ENCODE data around the gene UBALD2.
"Not testable (repeated sequence)": the region's sequence is repeated elsewhere in the genome, so short reads cannot be mapped to it uniquely, and the experiment has no call there.

UBALD2 gene

DNA sequence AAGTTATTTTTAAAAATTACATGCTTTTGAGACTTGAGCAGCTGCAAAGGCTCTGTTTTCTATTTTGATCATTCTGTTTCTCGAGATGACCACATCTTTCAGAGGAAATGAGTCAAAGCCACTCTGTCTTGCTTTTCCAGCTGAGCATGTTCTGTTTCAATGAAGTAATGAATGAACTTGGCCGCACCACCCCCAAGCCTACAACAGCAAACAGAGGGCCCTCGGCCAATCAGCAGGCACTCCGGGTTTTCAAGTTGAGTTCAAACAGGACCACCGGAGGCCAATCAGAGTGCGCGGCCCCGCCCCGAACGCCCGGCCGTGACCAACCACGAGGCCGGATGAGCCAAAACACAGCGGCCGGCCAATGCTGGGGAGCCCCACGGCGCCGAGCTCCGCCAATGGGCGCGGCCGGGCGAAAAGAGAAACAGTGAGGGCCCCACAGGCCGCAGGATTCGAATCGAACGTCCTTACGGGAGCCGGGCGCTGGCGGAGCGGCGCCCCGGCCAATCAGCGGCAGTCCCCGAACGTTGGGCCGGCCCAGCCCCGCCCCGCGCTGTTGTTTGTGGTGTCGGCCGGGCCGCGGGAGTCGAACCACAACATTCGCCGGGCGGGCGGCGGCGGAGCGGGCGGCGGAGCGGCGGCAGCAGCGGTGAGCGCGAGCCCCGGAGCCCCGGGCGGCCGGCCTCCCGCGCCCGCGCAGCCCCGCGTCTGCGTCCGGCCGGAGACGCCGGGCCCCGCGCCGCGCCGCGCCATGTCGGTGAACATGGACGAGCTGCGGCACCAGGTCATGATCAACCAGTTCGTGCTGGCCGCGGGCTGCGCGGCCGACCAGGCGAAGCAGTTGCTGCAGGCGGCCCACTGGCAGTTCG is at the start of gene UBALD2:
UBALD2 (plus strand) TSS at position 594 of the 869 bp plus-strand sequence; CDS start at position 752, 158 bp downstream.
- Histone ChIP-seq H3K27me3 (ENCODE audit: control insufficient read depth, insufficient read depth, low read length) (no peaks in the 10 kb centered on the region), H3K36me3 (ENCODE audit: control insufficient read depth, low read depth, low read length) (no peaks in the 10 kb centered on the region), H3K27ac (ENCODE audit: low read length) (no peak within 1 kb of the TSS), H3K4me3 (ENCODE audit: low read length) (peak within 1 kb of the TSS; percentile 74), H3K9me3 (ENCODE audit: control insufficient read depth, low read depth, low read length) (no peaks in the 10 kb centered on the region), H3K9ac (ENCODE audit: low read length) (peak within 1 kb of the TSS; percentile 81), H3K4me1 (ENCODE audit: control insufficient read depth, low read depth, low read length) (peaks cover 17% of the 10 kb centered on the region)

DNA sequence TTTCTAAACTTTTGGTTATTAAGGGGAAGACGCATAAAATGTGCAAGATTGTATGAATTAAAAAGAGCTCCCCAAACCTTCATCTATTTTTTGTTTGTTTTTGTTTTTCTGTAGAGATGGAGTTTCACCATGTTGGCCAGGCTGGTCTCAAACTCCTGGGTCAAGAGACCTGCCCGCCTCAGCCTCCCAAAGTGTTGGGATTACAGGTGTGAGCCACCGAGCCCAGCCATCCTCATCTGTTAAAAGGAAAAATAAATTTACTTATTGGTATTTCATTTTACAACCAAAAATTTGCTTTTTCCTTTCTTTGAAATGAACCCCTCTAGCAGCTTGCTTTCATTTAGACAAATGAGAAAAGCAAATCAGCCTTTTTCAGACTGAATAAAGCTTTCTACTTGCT is 48.1 kb upstream of the UBALD2 start:
- no peaks in the 10 kb centered on the region for H3K27me3 ChIP-seq (ENCODE audit: control insufficient read depth, insufficient read depth, low read length)
- H3K36me3 ChIP-seq (ENCODE audit: control insufficient read depth, low read depth, low read length): no peaks in the 10 kb centered on the region
- no peak overlapping the region for H3K27ac ChIP-seq (ENCODE audit: low read length)
- H3K9ac ChIP-seq (ENCODE audit: low read length): no peak overlapping the region
- H3K9me3 ChIP-seq (ENCODE audit: control insufficient read depth, low read depth, low read length): no peaks in the 10 kb centered on the region
- H3K4me3 ChIP-seq (ENCODE audit: low read length): no peak overlapping the region
- peaks cover 12% of the 10 kb centered on the region for H3K4me1 ChIP-seq (ENCODE audit: control insufficient read depth, low read depth, low read length)

DNA sequence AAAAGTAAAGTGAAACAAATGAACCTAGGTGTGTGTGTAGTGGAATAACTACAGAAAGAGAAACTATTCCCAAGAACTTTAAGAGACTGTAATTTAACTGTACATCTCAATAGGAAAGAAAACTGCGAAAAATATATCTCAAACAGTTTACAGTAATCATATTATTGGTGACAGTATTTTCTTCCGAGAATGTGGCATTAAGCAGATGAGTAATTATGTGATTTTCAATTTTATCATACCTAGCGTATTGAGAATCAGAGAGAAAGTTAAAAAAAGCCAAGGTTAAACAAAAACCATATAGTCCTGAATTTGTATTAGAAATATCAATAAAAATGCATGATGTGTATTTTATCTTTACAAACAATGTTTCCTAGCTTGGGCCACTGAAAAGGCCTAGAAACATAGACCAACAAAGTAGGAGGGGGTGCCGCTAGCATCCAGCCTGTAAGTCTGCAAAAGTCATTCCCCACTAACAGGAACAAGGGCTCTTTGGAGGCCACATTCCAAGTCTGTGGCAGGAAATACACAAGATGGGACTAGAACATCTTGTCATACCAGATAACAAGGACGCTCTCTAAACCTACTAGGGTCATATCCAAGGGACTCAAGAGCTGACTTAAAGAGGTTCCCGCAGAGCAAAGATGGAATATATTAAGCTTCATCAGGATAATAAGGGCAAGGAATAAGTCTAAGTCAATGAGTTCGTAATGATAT is 45.3 kb upstream of the UBALD2 start:
- Histone ChIP-seq H3K27ac (ENCODE audit: low read length) (no peak overlapping the region), H3K27me3 (ENCODE audit: control insufficient read depth, insufficient read depth, low read length) (no peaks in the 10 kb centered on the region), H3K4me3 (ENCODE audit: low read length) (no peak overlapping the region), H3K4me1 (ENCODE audit: control insufficient read depth, low read depth, low read length) (no peaks in the 10 kb centered on the region), H3K9me3 (ENCODE audit: control insufficient read depth, low read depth, low read length) (no peaks in the 10 kb centered on the region), H3K36me3 (ENCODE audit: control insufficient read depth, low read depth, low read length) (no peaks in the 10 kb centered on the region), H3K9ac (ENCODE audit: low read length) (no peak overlapping the region)

- H3K4me1 ChIP-seq (ENCODE audit: control insufficient read depth, low read depth, low read length): no peaks in the 10 kb centered on the region
- H3K4me3 ChIP-seq (ENCODE audit: low read length): no peak overlapping the region
- H3K27me3 ChIP-seq (ENCODE audit: control insufficient read depth, insufficient read depth, low read length): no peaks in the 10 kb centered on the region
- H3K9me3 ChIP-seq (ENCODE audit: control insufficient read depth, low read depth, low read length): no peaks in the 10 kb centered on the region
- no peak overlapping the region for H3K9ac ChIP-seq (ENCODE audit: low read length)
- no peaks in the 10 kb centered on the region for H3K36me3 ChIP-seq (ENCODE audit: control insufficient read depth, low read depth, low read length)
- no peak overlapping the region for H3K27ac ChIP-seq (ENCODE audit: low read length)
Observed at GRCh38 chr17:76223802-76224201, 41.3 kb upstream of the UBALD2 start.

DNA sequence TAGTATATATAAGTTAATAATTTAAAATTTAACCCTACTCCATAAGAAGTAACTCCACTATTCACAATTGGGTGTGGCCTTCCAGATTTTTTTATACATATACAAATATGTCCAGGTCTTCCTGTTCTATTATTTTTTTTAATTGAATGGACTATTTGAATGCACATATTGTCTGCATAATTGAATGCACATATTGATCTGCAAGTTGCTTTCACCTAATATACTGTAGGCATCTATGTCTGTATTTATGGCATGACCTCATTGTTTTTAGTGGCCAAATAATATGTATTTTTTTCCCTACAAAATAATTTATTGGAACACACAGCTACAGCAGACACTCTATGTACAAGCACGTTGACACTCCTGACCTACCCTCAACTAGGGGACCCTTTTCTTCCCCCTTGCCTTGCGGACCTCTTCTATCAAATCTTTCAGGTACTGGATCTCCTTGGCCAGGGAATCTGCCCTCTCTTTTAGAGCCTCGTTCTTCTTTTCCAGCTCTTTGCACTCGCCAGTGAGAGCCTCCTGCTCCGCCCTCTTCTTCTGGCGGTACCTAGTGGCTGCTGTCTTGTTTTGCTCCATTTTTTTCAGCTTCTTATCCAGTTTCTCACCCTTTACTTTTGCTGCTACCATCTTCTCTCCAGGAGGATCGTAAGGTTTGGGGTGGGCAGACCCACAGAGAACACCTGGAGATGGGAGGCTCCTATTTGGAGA is 39.6 kb upstream of the UBALD2 start:
- not testable (repeated sequence) for H3K27me3 ChIP-seq (ENCODE audit: control insufficient read depth, insufficient read depth, low read length); H3K27ac ChIP-seq (ENCODE audit: low read length); H3K36me3 ChIP-seq (ENCODE audit: control insufficient read depth, low read depth, low read length); H3K4me1 ChIP-seq (ENCODE audit: control insufficient read depth, low read depth, low read length); H3K4me3 ChIP-seq (ENCODE audit: low read length); H3K9me3 ChIP-seq (ENCODE audit: control insufficient read depth, low read depth, low read length); H3K9ac ChIP-seq (ENCODE audit: low read length)

- H3K36me3 ChIP-seq (ENCODE audit: control insufficient read depth, low read depth, low read length); H3K27ac ChIP-seq (ENCODE audit: low read length); H3K9ac ChIP-seq (ENCODE audit: low read length); H3K27me3 ChIP-seq (ENCODE audit: control insufficient read depth, insufficient read depth, low read length); H3K9me3 ChIP-seq (ENCODE audit: control insufficient read depth, low read depth, low read length); H3K4me3 ChIP-seq (ENCODE audit: low read length); H3K4me1 ChIP-seq (ENCODE audit: control insufficient read depth, low read depth, low read length): not testable (repeated sequence)
Observed at GRCh38 chr17:76226749-76227148, 38.4 kb upstream of the UBALD2 start.

GRCh38 chr17:76232342-76232741 is 32.8 kb upstream of the UBALD2 start:
- Histone ChIP-seq H3K9me3 (ENCODE audit: control insufficient read depth, low read depth, low read length) (no peaks in the 10 kb centered on the region), H3K9ac (ENCODE audit: low read length) (no peak overlapping the region), H3K27ac (ENCODE audit: low read length) (no peak overlapping the region), H3K4me1 (ENCODE audit: control insufficient read depth, low read depth, low read length) (no peaks in the 10 kb centered on the region), H3K36me3 (ENCODE audit: control insufficient read depth, low read depth, low read length) (no peaks in the 10 kb centered on the region), H3K4me3 (ENCODE audit: low read length) (no peak overlapping the region), H3K27me3 (ENCODE audit: control insufficient read depth, insufficient read depth, low read length) (peaks cover 2% of the 10 kb centered on the region)

GRCh38 chr17:76233588-76234353 is 31.4 kb upstream of the UBALD2 start:
- Histone ChIP-seq H3K36me3 (ENCODE audit: control insufficient read depth, low read depth, low read length) (no peaks in the 10 kb centered on the region), H3K27ac (ENCODE audit: low read length) (no peak overlapping the region), H3K9ac (ENCODE audit: low read length) (no peak overlapping the region), H3K9me3 (ENCODE audit: control insufficient read depth, low read depth, low read length) (no peaks in the 10 kb centered on the region), H3K4me1 (ENCODE audit: control insufficient read depth, low read depth, low read length) (no peaks in the 10 kb centered on the region), H3K4me3 (ENCODE audit: low read length) (no peak overlapping the region), H3K27me3 (ENCODE audit: control insufficient read depth, insufficient read depth, low read length) (peaks cover 17% of the 10 kb centered on the region)

DNA sequence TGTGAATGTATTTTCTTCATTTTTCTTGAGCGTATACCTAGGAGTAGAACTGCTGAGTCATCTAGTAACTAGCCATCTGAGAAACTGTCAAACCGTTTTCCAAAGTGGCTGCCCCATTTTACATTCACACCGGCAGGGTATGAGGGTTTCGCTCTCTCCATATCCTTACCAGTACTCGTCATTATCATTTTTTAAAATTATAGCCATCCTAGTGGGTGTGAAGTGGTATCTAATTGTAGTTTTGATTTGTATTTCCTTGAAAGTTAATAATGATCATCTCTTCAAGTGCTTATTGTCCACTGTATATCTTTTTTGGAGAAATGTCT is 30.8 kb upstream of the UBALD2 start:
- H3K9me3 ChIP-seq (ENCODE audit: control insufficient read depth, low read depth, low read length): no peaks in the 10 kb centered on the region
- no peak overlapping the region for H3K4me3 ChIP-seq (ENCODE audit: low read length)
- H3K9ac ChIP-seq (ENCODE audit: low read length): no peak overlapping the region
- no peaks in the 10 kb centered on the region for H3K36me3 ChIP-seq (ENCODE audit: control insufficient read depth, low read depth, low read length)
- H3K4me1 ChIP-seq (ENCODE audit: control insufficient read depth, low read depth, low read length): no peaks in the 10 kb centered on the region
- H3K27ac ChIP-seq (ENCODE audit: low read length): no peak overlapping the region
- H3K27me3 ChIP-seq (ENCODE audit: control insufficient read depth, insufficient read depth, low read length): peaks cover 22% of the 10 kb centered on the region

DNA sequence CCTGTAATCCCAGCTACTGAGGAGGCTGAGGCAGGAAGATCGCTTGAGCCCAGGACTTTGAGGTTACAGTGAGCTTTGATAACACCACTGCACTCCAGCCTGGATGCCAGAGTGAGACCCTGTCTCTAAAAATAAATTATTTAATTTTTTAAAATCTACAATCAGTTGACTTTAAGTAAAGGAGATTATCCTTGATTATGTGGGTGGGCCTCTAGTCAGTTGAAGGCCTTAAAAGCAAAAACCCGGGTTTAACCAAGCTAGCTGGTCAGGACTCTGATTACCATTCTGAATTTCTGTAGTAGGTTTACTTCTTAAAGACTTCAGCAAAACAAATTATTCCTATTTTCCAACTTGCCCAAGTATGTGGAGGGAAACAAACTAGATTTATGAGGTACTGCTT is 29.3 kb upstream of the UBALD2 start:
- Histone ChIP-seq H3K9me3 (ENCODE audit: control insufficient read depth, low read depth, low read length) (no peaks in the 10 kb centered on the region), H3K9ac (ENCODE audit: low read length) (no peak overlapping the region), H3K27ac (ENCODE audit: low read length) (no peak overlapping the region), H3K4me3 (ENCODE audit: low read length) (no peak overlapping the region), H3K36me3 (ENCODE audit: control insufficient read depth, low read depth, low read length) (no peaks in the 10 kb centered on the region), H3K27me3 (ENCODE audit: control insufficient read depth, insufficient read depth, low read length) (peaks cover 31% of the 10 kb centered on the region), H3K4me1 (ENCODE audit: control insufficient read depth, low read depth, low read length) (no peaks in the 10 kb centered on the region)

GRCh38 chr17:76236603-76237002 is 28.5 kb upstream of the UBALD2 start:
- H3K36me3 ChIP-seq (ENCODE audit: control insufficient read depth, low read depth, low read length): no peaks in the 10 kb centered on the region
- no peaks in the 10 kb centered on the region for H3K9me3 ChIP-seq (ENCODE audit: control insufficient read depth, low read depth, low read length)
- H3K4me3 ChIP-seq (ENCODE audit: low read length): no peak overlapping the region
- no peaks in the 10 kb centered on the region for H3K4me1 ChIP-seq (ENCODE audit: control insufficient read depth, low read depth, low read length)
- H3K27ac ChIP-seq (ENCODE audit: low read length): no peak overlapping the region
- H3K27me3 ChIP-seq (ENCODE audit: control insufficient read depth, insufficient read depth, low read length): peaks cover 39% of the 10 kb centered on the region
- no peak overlapping the region for H3K9ac ChIP-seq (ENCODE audit: low read length)
